ENCODE measurements around the gene CAMK1D. TPM values are rescaled to one million over a fixed set of nuclear protein-coding genes. Genes with fewer than 3 reads are reported as not detected.
"Not testable (repeated sequence)": the region's sequence is repeated elsewhere in the genome, so short reads cannot be mapped to it uniquely, and the experiment has no call there.

CAMK1D gene
- total RNA-seq, 2 experiments from 2014 or later = 15.4 to 15.5 TPM

DNA sequence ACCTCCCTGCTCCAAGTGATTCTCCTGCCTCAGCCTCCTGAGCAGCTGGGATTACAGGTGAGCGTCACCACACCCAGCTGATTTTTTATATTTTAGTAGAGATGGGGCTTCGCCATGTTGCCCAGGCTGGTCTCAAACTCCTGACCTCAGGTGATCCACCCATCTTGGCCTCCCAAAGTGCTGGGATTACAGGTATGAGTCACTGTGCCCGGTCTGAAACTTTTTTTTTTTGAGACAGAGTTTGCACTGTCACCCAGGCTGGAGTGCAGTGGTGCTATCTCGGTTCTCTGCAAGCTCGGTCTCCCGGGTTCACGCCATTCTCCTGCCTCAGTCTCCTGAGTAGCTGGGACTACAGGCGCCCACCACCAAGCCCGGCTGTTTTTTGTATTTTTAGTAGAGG lies 21.0 kb upstream of the CAMK1D start:
- not testable (repeated sequence) for H3K27ac Mint-ChIP-seq, H3K27me3 Mint-ChIP-seq
- CTCF ChIA-PET = interaction anchor here (0.6 to 0.7 kb wide), 3 partner anchors 76 to 494 kb away, joined by 3 read pairs; no protein-coding TSS in a partner anchor

DNA sequence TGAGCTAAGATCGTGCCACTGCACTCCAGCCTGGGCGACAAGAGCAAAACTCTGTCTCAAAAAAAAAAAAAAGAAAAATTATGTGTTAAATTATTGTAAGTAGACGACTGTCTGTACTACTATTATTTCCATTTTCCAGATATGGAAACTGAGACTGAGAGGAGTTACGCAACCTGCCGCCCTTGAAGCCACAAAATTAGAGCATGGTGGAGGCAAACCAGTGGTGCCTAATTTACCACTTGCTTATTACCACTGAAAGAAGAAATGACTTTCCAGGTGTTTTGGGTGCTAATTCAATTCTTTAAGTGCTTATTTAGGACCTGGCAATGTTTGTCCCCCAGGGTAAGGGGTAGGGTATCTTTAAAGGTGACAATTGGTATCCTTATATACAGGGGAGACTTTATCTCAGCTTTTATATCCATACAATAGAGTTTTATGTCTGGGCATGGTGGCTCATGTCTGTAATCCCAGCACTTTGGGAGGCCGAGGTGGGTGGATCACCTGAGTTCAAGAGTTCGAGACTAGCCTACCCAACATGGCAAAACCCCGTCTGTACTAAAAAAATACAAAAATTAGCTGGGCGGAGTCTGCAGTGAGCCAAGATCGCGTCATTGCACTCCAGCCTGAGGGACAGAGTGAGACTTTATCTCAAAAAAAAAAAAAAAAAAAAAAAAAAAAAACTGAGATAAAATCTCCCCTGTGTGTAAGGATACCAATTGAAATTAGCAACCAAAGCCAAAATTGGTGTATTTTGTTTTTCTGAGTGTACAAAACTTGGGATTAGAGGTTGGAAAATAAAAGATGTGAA lies 16.6 kb upstream of the CAMK1D start:
- ChIA-PET POLR2A (no interaction called here), CTCF (interaction anchor here (1.4 kb wide), 1 partner anchor 11 kb away, joined by 4 read pairs; no protein-coding TSS in a partner anchor)
- Mint-ChIP-seq H3K27ac (no peak overlapping the region), H3K27me3 (no peaks in the 10 kb centered on the region), H3K36me3 (ENCODE audit: low read depth) (no peaks in the 10 kb centered on the region), H3K9me3 (no peaks in the 10 kb centered on the region), H3K4me1 (peaks cover 4% of the 10 kb centered on the region), H3K4me3 (no peak overlapping the region)
- DNase-seq = no peak

More for the DNA sequence above, 21.0 kb upstream of the CAMK1D start:
- H3K4me1 Mint-ChIP-seq; H3K9me3 Mint-ChIP-seq; DNase-seq; H3K4me3 Mint-ChIP-seq; POLR2A ChIA-PET; H3K36me3 Mint-ChIP-seq (ENCODE audit: low read depth): not testable (repeated sequence)

DNA sequence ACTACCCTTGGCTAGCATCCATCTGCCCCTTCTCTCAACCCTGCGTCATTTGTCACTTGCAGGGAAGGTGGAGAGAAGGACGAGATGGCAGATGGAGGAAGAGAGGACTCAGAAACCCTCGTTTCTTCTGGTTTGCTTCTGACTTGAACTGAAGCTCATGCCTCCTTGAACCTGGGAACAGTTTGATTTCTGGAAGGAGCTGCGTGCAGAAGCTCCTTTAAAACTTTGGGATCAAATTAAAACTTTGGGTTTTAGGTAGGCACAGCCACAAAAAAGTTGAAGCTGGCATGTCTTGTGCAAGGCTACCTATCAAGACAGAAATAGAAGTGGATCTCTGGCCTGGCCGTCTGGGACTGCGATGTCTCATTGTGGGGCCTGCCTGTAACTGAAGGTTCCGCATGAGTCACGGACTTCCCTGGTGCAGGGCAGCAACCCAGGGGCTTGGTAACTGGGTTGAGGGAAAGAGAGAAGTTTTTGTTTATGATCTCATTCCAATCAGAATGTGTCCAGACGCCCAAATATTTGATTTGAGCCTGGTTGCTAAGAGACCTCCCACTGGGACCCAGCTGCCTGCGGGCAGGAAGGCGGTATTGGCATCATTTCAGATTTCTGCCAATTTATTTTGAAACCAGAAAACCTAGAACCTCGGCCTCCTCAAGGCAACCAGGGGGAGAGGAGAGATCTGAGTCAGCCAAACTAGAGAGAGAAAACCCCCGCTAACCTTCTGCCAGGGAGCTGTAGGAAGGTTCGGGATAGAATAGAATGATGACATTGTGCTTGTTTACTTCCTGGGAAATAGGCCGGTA lies 15.8 kb upstream of the CAMK1D start:
- H3K4me3 Mint-ChIP-seq = no peak overlapping the region
- H3K27me3 Mint-ChIP-seq = no peaks in the 10 kb centered on the region
- H3K36me3 Mint-ChIP-seq (ENCODE audit: low read depth) = no peaks in the 10 kb centered on the region
- POLR2A ChIA-PET = no interaction called here
- no peak overlapping the region for H3K27ac Mint-ChIP-seq
- no peak for DNase-seq
- CTCF ChIA-PET = interaction anchor here (0.6 to 1.4 kb wide), 2 partner anchors 12 to 268 kb away, joined by 3 to 4 read pairs; no protein-coding TSS in a partner anchor
- peaks cover 4% of the 10 kb centered on the region for H3K4me1 Mint-ChIP-seq
- no peaks in the 10 kb centered on the region for H3K9me3 Mint-ChIP-seq

DNA sequence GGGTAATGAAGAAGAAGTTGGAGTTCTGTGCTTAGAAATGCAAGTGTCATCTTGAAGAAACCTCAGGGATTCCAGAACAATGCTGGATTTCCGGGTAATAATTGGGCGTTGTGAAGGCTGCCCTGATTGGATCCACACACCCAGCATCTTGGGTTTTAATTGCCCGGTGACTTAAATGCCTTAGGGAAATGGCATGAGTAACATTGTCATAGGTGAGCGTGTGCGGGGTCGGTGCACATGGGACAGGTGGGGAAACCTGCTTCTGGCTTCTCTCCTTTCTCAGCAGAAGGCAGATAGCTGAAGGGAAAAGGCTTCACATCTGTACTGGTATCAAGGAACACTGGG lies 15.2 kb upstream of the CAMK1D start:
- DNase-seq = no peak
- Mint-ChIP-seq H3K36me3 (ENCODE audit: low read depth) (no peaks in the 10 kb centered on the region), H3K27me3 (no peaks in the 10 kb centered on the region), H3K4me3 (no peak overlapping the region), H3K4me1 (peaks cover 4% of the 10 kb centered on the region), H3K27ac (no peak overlapping the region), H3K9me3 (no peaks in the 10 kb centered on the region)
- ChIA-PET CTCF (interaction anchor here (0.6 to 1.4 kb wide), 2 partner anchors 13 to 269 kb away, joined by 3 to 4 read pairs; no protein-coding TSS in a partner anchor), POLR2A (no interaction called here)

DNA sequence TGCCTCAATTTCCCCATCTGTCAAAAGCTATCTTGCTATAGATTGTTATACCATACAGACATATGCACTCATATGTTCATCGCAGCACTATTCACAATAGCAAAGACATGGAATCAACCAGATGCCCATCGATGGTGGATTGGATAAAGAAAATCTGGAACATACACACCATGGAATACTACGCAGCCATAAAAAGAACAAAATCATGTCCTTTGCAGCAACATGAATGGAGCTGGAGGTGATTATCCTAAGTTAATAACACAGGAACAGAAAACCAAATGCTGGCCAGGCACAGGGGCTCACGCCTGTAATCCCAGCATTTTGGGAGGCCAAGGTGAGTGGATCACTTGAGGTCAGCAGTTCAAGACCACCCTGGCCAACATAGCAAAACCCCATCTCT lies 14.2 kb upstream of the CAMK1D start:
- H3K27ac Mint-ChIP-seq; H3K4me1 Mint-ChIP-seq; H3K9me3 Mint-ChIP-seq; H3K4me3 Mint-ChIP-seq; DNase-seq; H3K27me3 Mint-ChIP-seq; POLR2A ChIA-PET; H3K36me3 Mint-ChIP-seq (ENCODE audit: low read depth): not testable (repeated sequence)
- CTCF ChIA-PET = interaction anchor here (1.6 kb wide), 1 partner anchor 11 kb away, joined by 5 read pairs; no protein-coding TSS in a partner anchor

DNA sequence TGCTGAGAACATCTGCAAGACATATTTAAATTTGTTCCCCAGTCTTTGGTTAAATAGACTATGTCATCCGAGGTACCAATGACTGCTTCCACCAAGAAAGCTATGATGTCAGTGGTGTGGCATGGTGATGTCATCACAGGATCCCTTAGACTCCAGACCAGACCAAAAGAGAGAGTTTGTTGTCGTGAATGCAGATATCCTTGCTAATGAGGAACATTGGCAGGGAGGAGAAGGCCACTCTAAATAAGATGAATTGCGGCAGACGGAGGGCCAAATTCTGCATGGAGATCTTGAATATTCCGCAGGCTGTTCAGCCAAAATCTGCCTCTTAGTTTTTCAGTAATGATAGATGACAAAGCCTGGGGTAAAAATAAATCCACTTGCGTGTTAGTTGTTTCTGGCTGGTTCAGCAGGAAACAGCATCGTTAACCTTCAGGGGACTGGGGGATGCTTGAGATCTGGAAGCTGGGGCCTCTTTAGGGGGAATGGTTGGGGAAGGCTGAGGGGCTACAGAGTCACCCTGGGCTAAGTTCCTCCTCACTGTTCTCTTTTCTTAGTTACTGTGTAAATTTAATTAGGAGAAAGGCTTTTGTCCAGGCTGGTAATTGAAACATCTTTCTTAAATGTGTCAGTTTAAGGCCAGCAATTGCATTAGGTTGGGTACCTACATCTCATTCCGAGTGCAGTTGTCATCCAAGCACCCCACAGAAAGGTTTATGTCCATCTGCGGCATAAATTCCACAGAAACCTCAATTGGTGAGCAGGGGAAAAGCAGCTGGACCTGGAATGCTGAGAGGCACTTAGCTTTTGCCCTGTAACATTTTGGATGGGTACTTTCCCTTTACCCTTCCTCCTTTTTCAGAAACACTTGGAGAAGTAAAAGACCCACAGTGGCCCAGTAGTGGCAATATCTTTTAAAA lies 11.6 kb upstream of the CAMK1D start:
- Mint-ChIP-seq H3K27ac (no peak overlapping the region), H3K9me3 (no peaks in the 10 kb centered on the region), H3K4me1 (peaks cover 4% of the 10 kb centered on the region), H3K27me3 (peaks cover 6% of the 10 kb centered on the region), H3K36me3 (ENCODE audit: low read depth) (no peaks in the 10 kb centered on the region), H3K4me3 (no peak overlapping the region)
- DNase-seq = no peak
- ChIA-PET POLR2A (no interaction called here), CTCF (interaction anchor here (1.7 kb wide), 1 partner anchor 10 kb away, joined by 4 read pairs; no protein-coding TSS in a partner anchor)

DNA sequence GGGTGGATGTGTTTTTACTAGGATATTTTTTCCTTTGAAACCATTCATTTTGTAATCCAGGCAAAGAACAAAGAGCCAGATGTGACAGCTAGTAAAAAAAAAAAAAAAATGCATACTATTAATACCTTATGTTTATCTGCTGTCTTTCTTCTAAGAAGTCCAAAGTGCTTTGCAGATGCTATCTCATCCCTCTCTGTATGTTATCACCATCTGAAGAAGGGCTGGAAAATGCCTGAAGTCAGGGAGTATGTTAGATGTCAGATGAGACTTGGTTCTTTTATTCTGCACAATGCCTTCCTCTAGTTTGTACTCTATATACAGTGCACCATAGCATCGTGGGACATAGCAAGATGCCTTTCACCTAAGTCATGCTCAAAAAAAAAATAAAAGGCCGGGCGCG lies 10.4 kb upstream of the CAMK1D start:
- H3K4me1 Mint-ChIP-seq = peaks cover 3% of the 10 kb centered on the region

DNA sequence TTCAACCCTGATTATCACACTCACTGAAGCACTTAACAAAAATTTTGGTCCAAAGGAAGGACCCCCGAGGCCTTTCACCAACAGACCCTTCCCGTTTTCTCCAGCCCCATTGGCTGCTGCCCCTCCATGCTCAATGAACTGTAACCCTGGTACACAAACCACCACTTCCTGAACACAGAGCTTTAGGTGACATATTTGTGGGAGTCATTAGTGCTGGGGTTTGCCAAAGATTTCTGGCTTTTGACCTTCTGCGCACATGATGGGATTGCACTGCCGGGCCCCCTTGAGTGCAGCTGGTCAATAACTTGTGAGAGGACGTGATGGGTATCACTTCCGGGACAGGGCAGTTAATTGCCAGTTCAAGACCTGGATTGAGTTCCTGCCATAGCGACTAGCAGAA lies 9.0 kb upstream of the CAMK1D start:
- peaks cover 5% of the 10 kb centered on the region for H3K4me1 Mint-ChIP-seq
- H3K27ac Mint-ChIP-seq = no peak overlapping the region
- peaks cover 15% of the 10 kb centered on the region for H3K27me3 Mint-ChIP-seq
- CTCF ChIA-PET = interaction anchor here (0.6 kb wide), 1 partner anchor 39 kb away, joined by 3 read pairs; no protein-coding TSS in a partner anchor
- POLR2A ChIA-PET = no interaction called here
- no peak for DNase-seq
- H3K4me3 Mint-ChIP-seq = no peak overlapping the region
- peaks cover 3% of the 10 kb centered on the region for H3K36me3 Mint-ChIP-seq (ENCODE audit: low read depth)
- peaks cover 3% of the 10 kb centered on the region for H3K9me3 Mint-ChIP-seq

More for the DNA sequence above, 10.4 kb upstream of the CAMK1D start:
- no peak overlapping the region for H3K27ac Mint-ChIP-seq
- peaks cover 11% of the 10 kb centered on the region for H3K27me3 Mint-ChIP-seq
- no peak for DNase-seq
- POLR2A ChIA-PET = no interaction called here
- H3K36me3 Mint-ChIP-seq (ENCODE audit: low read depth) = peaks cover 3% of the 10 kb centered on the region
- no peak overlapping the region for H3K4me3 Mint-ChIP-seq
- CTCF ChIA-PET = interaction anchor here (0.6 kb wide), 1 partner anchor 97 kb away, joined by 3 read pairs; no protein-coding TSS in a partner anchor
- H3K9me3 Mint-ChIP-seq = peaks cover 3% of the 10 kb centered on the region

DNA sequence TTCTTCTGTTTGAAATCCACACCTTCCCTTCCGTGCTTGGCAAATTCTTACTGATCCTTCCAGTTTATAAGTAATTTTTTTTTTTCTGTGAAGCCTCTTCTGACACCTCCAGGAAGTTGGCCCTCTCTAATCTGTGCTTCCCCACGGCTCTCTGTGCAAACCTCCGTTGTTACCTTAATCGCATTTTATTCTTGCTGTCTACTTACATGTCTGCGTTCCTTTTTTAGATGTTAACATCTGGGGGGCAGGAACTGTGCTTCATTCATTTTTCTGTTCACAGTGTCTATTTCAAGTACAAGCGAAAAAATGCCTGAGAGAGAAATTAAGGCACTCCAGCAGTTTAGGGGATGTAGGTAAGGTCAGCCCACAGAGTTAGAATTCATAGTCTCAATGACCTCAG lies 8.4 kb upstream of the CAMK1D start:
- peaks cover 3% of the 10 kb centered on the region for H3K36me3 Mint-ChIP-seq (ENCODE audit: low read depth)
- H3K4me3 Mint-ChIP-seq = no peak overlapping the region
- peaks cover 15% of the 10 kb centered on the region for H3K27me3 Mint-ChIP-seq
- H3K9me3 Mint-ChIP-seq = peaks cover 3% of the 10 kb centered on the region
- no peak overlapping the region for H3K27ac Mint-ChIP-seq
- ChIA-PET POLR2A (no interaction called here), CTCF (interaction anchor here (0.6 kb wide), 1 partner anchor 40 kb away, joined by 3 read pairs; no protein-coding TSS in a partner anchor)
- no peak for DNase-seq
- H3K4me1 Mint-ChIP-seq = peaks cover 5% of the 10 kb centered on the region

DNA sequence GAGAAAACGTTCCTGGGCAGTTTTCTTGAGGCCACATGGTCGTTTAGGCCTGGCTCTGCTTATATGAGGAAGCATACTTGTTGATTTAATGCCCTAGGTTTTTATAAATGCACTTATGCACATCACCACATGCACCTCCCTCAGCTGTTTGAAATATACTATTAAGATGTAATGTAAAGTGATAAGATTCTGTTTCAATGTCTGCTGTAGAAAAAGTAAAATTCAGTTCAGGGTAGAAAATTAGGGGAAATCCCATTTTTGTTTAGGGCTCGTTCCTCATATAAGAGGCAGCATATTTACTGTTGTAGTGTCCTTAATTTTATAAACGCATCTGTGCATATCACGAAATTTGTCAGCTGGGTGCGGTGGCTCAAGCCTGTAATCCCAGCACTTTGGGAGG lies 7.8 kb upstream of the CAMK1D start:
- POLR2A ChIA-PET = no interaction called here
- Mint-ChIP-seq H3K36me3 (ENCODE audit: low read depth) (peaks cover 3% of the 10 kb centered on the region), H3K27me3 (peaks cover 16% of the 10 kb centered on the region), H3K27ac (no peak overlapping the region), H3K4me3 (no peak overlapping the region), H3K9me3 (peaks cover 3% of the 10 kb centered on the region), H3K4me1 (peaks cover 5% of the 10 kb centered on the region)
- CTCF ChIA-PET = no interaction called here
- DNase-seq = no peak

DNA sequence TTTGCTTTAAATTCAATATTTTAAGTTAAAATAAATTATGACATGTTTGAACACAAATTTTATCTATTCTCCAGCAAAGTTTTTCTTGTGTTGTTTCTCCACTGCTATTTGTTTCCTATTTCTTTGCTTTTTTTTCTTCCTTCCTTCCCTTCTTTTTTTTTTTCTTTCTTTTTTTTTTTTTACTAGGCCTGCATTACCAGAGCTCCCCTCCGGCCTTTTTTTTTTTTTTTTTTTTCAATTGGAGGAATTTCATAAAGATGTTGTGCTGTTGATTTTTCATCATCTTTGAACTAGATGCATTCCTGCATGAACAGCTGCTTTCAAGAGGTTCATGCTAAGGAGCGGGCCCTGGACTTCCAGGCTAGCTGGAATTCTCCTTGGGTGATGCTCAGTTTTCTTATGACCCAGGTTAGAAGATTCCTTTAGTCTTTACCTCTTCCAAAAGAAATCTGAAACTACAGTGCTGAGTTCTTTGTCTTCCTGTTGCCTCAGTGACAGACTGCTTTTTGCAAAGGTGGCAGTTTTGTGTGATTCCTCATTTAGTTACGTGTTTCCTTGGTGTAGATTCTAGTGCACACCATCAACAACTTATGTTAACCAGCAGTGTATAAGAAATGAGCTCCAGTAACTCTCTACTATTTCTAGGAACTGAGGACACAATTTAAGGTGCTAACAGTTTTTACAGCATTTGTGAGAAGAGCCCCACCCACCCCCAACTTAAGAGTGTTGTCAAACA lies 4.8 kb upstream of the CAMK1D start:
- Mint-ChIP-seq H3K4me3 (no peak overlapping the region), H3K27ac (no peak overlapping the region), H3K4me1 (peaks cover 17% of the 10 kb centered on the region), H3K36me3 (ENCODE audit: low read depth) (peaks cover 3% of the 10 kb centered on the region), H3K9me3 (peaks cover 3% of the 10 kb centered on the region), H3K27me3 (peaks cover 34% of the 10 kb centered on the region)
- DNase-seq = no peak
- POLR2A ChIA-PET = no interaction called here
- CTCF ChIA-PET = interaction anchor here (0.6 kb wide), 2 partner anchors 47 to 298 kb away, joined by 3 read pairs; no protein-coding TSS in a partner anchor

DNA sequence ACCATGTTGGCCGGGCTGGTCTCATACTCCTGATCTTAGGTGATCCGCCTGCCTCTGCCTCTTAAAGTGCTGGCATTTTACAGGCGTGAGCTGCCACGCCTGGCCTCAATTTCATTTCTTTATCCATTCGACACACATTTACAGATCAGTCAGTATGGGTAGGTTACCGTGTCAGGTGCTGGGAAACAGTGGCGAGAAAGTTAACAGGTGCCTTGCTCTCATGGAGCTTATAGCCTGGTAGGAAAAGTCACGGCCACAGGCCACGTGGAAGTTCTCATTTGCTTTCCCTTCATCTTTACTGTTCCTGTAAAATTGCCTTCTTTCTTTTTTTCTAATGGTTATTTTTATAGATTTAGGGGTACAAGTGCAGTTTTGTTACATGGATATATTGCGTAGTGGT lies 2.6 kb upstream of the CAMK1D start:
- CTCF ChIA-PET = interaction anchor here (0.6 to 2.3 kb wide), 6 partner anchors 11 to 408 kb away, joined by 3 to 5 read pairs (median 3); no protein-coding TSS in a partner anchor
- Mint-ChIP-seq H3K9me3 (peaks cover 3% of the 10 kb centered on the region), H3K27me3 (peaks cover 34% of the 10 kb centered on the region), H3K4me1 (peaks cover 28% of the 10 kb centered on the region), H3K4me3 (no peak overlapping the region), H3K27ac (no peak overlapping the region), H3K36me3 (ENCODE audit: low read depth) (peaks cover 3% of the 10 kb centered on the region)
- POLR2A ChIA-PET = no interaction called here
- no peak for DNase-seq
